Panc1 (cell line): ENCODE data around the gene PDE6A. TPM values are rescaled to one million over a fixed set of nuclear protein-coding genes. Genes with fewer than 3 reads are reported as not detected.

ENCODE experiments used
- ATAC-seq: fragments of 200-7000 bp; cut with Tn5 transposase; 2 replicates; pipeline ENCODE4 v1.9.1; 2020; ENCODE audit warnings: mild to moderate bottlenecking, moderate library complexity
- BruUV-seq: library from RNA; stranded (reverse); fragments of 400-500 nt; replicated peaks from 2 replicates; lab custom pipeline; 2021; lab: Mats Ljungman, UMichigan
- CTCF ChIA-PET: fragments of 300-600 bp; sonication (Branson Sonifier 250); formaldehyde crosslinking; loops from one replicate; lab custom pipeline; 2022; ENCODE audit warnings: antibody characterized with exemption; lab: Charles Lee
- POLR2A ChIA-PET: fragments of 300-600 bp; sonication (Branson Sonifier 250); formaldehyde crosslinking; loops from one replicate; lab custom pipeline; 2022; ENCODE audit warnings: antibody characterized with exemption; lab: Charles Lee
- DNase-seq: peaks from one replicate; pipeline ENCODE4 v3.0.0-alpha.2; 2010; ENCODE audit warnings: low read depth, low spot score
- H3K27ac ChIP-seq: 2 replicates; pipeline ENCODE4 v1.5.1; 2011; ENCODE audit warnings: mild to moderate bottlenecking, low read length, inconsistent platforms
- H3K27me3 ChIP-seq: fragments of 200-500 bp; sonication (Bioruptor generic); 2 replicates; pipeline ENCODE4 v1.6.0; 2014; ENCODE audit warnings: low read length, inconsistent platforms; ENCODE audit not compliant: control insufficient read depth, insufficient read depth
- H3K36me3 ChIP-seq: fragments of 200-500 bp; sonication (Bioruptor generic); 2 replicates; pipeline ENCODE4 v1.5.1; 2014; ENCODE audit warnings: inconsistent platforms, mild to moderate bottlenecking, low read length, moderate library complexity; ENCODE audit not compliant: control insufficient read depth, insufficient read depth
- H3K4me1 ChIP-seq: 2 replicates; pipeline ENCODE4 v1.5.1; 2011; ENCODE audit warnings: inconsistent platforms, mild to moderate bottlenecking, low read length, moderate library complexity; ENCODE audit not compliant: control insufficient read depth, insufficient read depth
- H3K4me3 ChIP-seq, 2 experiments: 2 replicates each; pipeline ENCODE4 v1.5.1; 2011 to 2012; ENCODE audit warnings: low read depth in 2 of 2, low read length in 2 of 2, mild to moderate bottlenecking in 2 of 2, inconsistent platforms in 1 of 2, moderate library complexity in 1 of 2
- H3K9me3 ChIP-seq: fragments of 200-500 bp; sonication (Bioruptor generic); 2 replicates; pipeline ENCODE4 v1.5.1; 2014; ENCODE audit warnings: low read depth, mild to moderate bottlenecking, inconsistent platforms, low read length, moderate library complexity; ENCODE audit not compliant: control insufficient read depth, insufficient read depth
- POLR2AphosphoS5 ChIP-seq: IDR thresholded peaks from 2 replicates; pipeline ENCODE4 v1.6.1; 2012; ENCODE audit warnings: mild to moderate bottlenecking, low read depth, low read length, moderate library complexity
- SIN3A ChIP-seq: IDR thresholded peaks from 2 replicates; pipeline ENCODE4 v1.6.1; 2012; ENCODE audit warnings: low read depth, mild to moderate bottlenecking, low read length, moderate library complexity, borderline replicate concordance; ENCODE audit not compliant: insufficient read depth
- TCF7L2 ChIP-seq: IDR thresholded peaks from 2 replicates; pipeline ENCODE4 v1.6.1; 2011; ENCODE audit warnings: mild to moderate bottlenecking, low read depth, low read length, inconsistent platforms
- in situ Hi-C: cut with HindIII; loops from 2 replicates; pipeline ENCODE4 v1.10.0; 2016; ENCODE audit warnings: low sequenced_read_pairs, low pct_unique_long_range_greater_than_20kb
- intact Hi-C: fragments of 100-400 bp; cut with micrococcal nuclease; formaldehyde crosslinking; loops from one replicate; pipeline ENCODE4 v1.10.0; 2022; ENCODE audit not compliant: unreplicated experiment
- total RNA-seq: library from RNA; stranded (reverse); gene quantifications from one replicate; pipeline ENCODE4 v1.2.1, GENCODE V29; 2021; ENCODE audit not compliant: unreplicated experiment
- TF ChIP-seq, protein P1 (sequence below): fragments of 450-650 bp; IDR thresholded peaks from 2 replicates; pipeline ENCODE4 v1.5.1; 2017; ENCODE audit warnings: mild to moderate bottlenecking
- TF ChIP-seq, protein P2 (sequence below), 2 experiments: IDR thresholded peaks; 2 replicates each; pipeline ENCODE4 v1.6.1; 2011 to 2012; ENCODE audit warnings: low read depth in 2 of 2, control low read depth in 1 of 2, low read length in 1 of 2, mild to moderate bottlenecking in 1 of 2, moderate library complexity in 1 of 2; ENCODE audit not compliant: insufficient read depth in 1 of 2

PDE6A gene
- total RNA-seq, 1 experiment from 2014 or later: 0.33 TPM

DNA sequence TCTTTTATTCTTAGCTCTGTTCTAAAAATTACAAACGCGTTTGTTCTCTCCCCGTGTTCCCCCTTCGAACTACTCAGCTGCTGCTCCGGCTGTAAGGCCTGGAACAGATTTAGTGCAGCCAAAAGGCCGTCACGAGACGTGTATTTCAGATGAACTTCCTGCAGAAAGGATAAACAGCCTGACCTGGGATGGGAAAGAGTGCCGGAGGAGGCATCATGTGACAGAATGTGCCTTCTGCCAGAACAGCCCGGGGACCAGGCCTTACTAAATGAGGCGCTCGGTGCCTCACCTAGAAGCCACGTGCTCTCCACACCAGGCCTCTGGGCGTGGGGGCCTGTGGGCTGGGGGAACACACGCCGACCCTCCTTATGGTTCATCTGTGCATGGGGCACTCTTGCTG, 119.7 kb downstream of the PDE6A start:
- Histone ChIP-seq H3K9me3 (no peaks in the 10 kb centered on the region), H3K4me1 (no peaks in the 10 kb centered on the region), H3K27me3 (no peaks in the 10 kb centered on the region), H3K27ac (no peak overlapping the region), H3K4me3 (no peak overlapping the region), H3K36me3 (no peaks in the 10 kb centered on the region)
- in situ Hi-C loops (loop anchor here (5.0 kb wide), 1 partner anchor 98 kb away; no protein-coding TSS in a partner anchor), intact Hi-C loops (no loop called here)
- ATAC-seq (no peak), DNase-seq (no peak)
- TF ChIP-seq, protein P1, sequence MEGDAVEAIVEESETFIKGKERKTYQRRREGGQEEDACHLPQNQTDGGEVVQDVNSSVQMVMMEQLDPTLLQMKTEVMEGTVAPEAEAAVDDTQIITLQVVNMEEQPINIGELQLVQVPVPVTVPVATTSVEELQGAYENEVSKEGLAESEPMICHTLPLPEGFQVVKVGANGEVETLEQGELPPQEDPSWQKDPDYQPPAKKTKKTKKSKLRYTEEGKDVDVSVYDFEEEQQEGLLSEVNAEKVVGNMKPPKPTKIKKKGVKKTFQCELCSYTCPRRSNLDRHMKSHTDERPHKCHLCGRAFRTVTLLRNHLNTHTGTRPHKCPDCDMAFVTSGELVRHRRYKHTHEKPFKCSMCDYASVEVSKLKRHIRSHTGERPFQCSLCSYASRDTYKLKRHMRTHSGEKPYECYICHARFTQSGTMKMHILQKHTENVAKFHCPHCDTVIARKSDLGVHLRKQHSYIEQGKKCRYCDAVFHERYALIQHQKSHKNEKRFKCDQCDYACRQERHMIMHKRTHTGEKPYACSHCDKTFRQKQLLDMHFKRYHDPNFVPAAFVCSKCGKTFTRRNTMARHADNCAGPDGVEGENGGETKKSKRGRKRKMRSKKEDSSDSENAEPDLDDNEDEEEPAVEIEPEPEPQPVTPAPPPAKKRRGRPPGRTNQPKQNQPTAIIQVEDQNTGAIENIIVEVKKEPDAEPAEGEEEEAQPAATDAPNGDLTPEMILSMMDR: no peak
- TF ChIP-seq SIN3A: no peak
- TF ChIP-seq TCF7L2: no peak
- TF ChIP-seq, protein P2, sequence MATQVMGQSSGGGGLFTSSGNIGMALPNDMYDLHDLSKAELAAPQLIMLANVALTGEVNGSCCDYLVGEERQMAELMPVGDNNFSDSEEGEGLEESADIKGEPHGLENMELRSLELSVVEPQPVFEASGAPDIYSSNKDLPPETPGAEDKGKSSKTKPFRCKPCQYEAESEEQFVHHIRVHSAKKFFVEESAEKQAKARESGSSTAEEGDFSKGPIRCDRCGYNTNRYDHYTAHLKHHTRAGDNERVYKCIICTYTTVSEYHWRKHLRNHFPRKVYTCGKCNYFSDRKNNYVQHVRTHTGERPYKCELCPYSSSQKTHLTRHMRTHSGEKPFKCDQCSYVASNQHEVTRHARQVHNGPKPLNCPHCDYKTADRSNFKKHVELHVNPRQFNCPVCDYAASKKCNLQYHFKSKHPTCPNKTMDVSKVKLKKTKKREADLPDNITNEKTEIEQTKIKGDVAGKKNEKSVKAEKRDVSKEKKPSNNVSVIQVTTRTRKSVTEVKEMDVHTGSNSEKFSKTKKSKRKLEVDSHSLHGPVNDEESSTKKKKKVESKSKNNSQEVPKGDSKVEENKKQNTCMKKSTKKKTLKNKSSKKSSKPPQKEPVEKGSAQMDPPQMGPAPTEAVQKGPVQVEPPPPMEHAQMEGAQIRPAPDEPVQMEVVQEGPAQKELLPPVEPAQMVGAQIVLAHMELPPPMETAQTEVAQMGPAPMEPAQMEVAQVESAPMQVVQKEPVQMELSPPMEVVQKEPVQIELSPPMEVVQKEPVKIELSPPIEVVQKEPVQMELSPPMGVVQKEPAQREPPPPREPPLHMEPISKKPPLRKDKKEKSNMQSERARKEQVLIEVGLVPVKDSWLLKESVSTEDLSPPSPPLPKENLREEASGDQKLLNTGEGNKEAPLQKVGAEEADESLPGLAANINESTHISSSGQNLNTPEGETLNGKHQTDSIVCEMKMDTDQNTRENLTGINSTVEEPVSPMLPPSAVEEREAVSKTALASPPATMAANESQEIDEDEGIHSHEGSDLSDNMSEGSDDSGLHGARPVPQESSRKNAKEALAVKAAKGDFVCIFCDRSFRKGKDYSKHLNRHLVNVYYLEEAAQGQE (IDR thresholded peaks at IDR 0.05; ENCODE audit: insufficient read depth in 1 of 2, low read depth in 2 of 2, low read length in 1 of 2): no peak
- no peak for TF ChIP-seq POLR2AphosphoS5
- ChIA-PET CTCF (no interaction called here), POLR2A (no interaction called here)
- no TSS peak for BruUV-seq

DNA sequence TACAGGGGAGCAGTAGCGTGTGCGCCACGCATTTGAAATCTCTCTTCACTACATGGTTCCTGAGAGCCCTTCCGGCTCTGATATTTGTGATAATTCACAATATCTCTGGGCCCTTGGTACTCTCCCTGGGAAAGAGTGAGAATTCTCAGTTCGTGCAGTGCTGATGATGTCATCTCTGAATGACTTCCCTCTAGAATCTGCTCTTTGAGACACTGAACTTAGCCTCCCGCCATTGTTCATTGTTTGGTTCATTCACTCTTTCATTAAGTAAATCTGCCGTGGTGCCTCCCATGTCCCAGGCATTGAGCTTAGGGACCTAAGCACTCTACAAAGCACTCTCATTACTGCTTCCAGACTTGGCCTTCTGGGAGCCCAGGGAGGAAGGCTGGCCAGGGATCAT, 120.5 kb downstream of the PDE6A start:
- in situ Hi-C loops: no loop called here

More for the DNA sequence above, 120.5 kb downstream of the PDE6A start:
- no peak for DNase-seq
- no peak for TF ChIP-seq POLR2AphosphoS5
- TF ChIP-seq, protein P2 (IDR thresholded peaks at IDR 0.05; ENCODE audit: insufficient read depth in 1 of 2, low read depth in 2 of 2, low read length in 1 of 2): no peak
- TF ChIP-seq, protein P1: no peak
- no peak for TF ChIP-seq SIN3A
- TF ChIP-seq TCF7L2: no peak
- ChIA-PET POLR2A (no interaction called here), CTCF (no interaction called here)
- BruUV-seq: no TSS peak
- intact Hi-C loops: no loop called here
- no peaks in the 10 kb centered on the region for H3K4me1 ChIP-seq
- no peaks in the 10 kb centered on the region for H3K9me3 ChIP-seq
- H3K27ac ChIP-seq: no peak overlapping the region
- H3K4me3 ChIP-seq: no peak overlapping the region
- H3K36me3 ChIP-seq: no peaks in the 10 kb centered on the region
- ATAC-seq: no peak
- H3K27me3 ChIP-seq: no peaks in the 10 kb centered on the region
